Duodenal mucosa (tissue), 2 donors: ENCODE results near the gene SDHAF2.

Experiments
- H3K27ac ChIP-seq: one replicate; pipeline ENCODE4 v1.7.0; 2013; ENCODE audit warnings: low read depth, low read length
- H3K27me3 ChIP-seq, 2 donors: one replicate each; pipeline ENCODE4 v1.7.0; 2013; ENCODE audit warnings: low read length in 2 of 2, control low read depth in 1 of 2; ENCODE audit not compliant: insufficient read depth in 2 of 2, control insufficient read depth in 1 of 2
- H3K36me3 ChIP-seq, 2 donors: one replicate each; pipeline ENCODE4 v1.7.0; 2013; ENCODE audit warnings: low read length in 2 of 2, control low read depth in 1 of 2; ENCODE audit not compliant: insufficient read depth in 2 of 2, control insufficient read depth in 1 of 2
- H3K4me1 ChIP-seq, 2 donors: one replicate each; pipeline ENCODE4 v1.7.0; 2013; ENCODE audit warnings: low read length in 2 of 2, control low read depth in 1 of 2; ENCODE audit not compliant: insufficient read depth in 2 of 2, control insufficient read depth in 1 of 2
- H3K4me3 ChIP-seq, 2 donors: one replicate each; pipeline ENCODE4 v1.7.0; 2013; ENCODE audit warnings: low read length in 2 of 2, low read depth in 1 of 2
- H3K9ac ChIP-seq, 2 donors: one replicate each; pipeline ENCODE4 v1.7.0; 2013; ENCODE audit warnings: low read length in 2 of 2, low read depth in 1 of 2
- H3K9me3 ChIP-seq, 2 donors: one replicate each; pipeline ENCODE4 v1.7.0; 2013; ENCODE audit warnings: low read length in 2 of 2, control low read depth in 1 of 2; ENCODE audit not compliant: control insufficient read depth in 1 of 2

SDHAF2 gene

GRCh38 chr11:61481806-61482205 lies 51.9 kb downstream of the SDHAF2 start:
- Histone ChIP-seq H3K27ac (no peak overlapping the region), H3K4me3 (no peak overlapping the region), H3K9ac (no peak overlapping the region), H3K27me3 (peaks cover 6 to 12% of the 10 kb centered on the region in 2 donors), H3K4me1 (no peaks in the 10 kb centered on the region), H3K9me3 (no peaks in the 10 kb centered on the region), H3K36me3 (no peaks in the 10 kb centered on the region)

- H3K27ac ChIP-seq: no peak overlapping the region
- no peaks in the 10 kb centered on the region for H3K4me1 ChIP-seq
Measured at GRCh38 chr11:61482513-61482912, 52.6 kb downstream of the SDHAF2 start.

GRCh38 chr11:61484541-61484940 lies 54.6 kb downstream of the SDHAF2 start:
- H3K4me3 ChIP-seq: no peak overlapping the region
- H3K4me1 ChIP-seq: peaks cover 9 to 11% of the 10 kb centered on the region in 2 donors
- no peaks in the 10 kb centered on the region for H3K36me3 ChIP-seq
- no peaks in the 10 kb centered on the region for H3K9me3 ChIP-seq
- peaks cover 0 to 3% of the 10 kb centered on the region in 2 donors for H3K27me3 ChIP-seq
- H3K27ac ChIP-seq: no peak overlapping the region
- no peak overlapping the region for H3K9ac ChIP-seq

More at GRCh38 chr11:61482513-61482912, 52.6 kb downstream of the SDHAF2 start:
- Histone ChIP-seq H3K9me3 (no peaks in the 10 kb centered on the region), H3K36me3 (no peaks in the 10 kb centered on the region), H3K4me3 (no peak overlapping the region), H3K27me3 (peaks cover 6 to 12% of the 10 kb centered on the region in 2 donors), H3K9ac (no peak overlapping the region)

GRCh38 chr11:61485080-61485479 lies 55.2 kb downstream of the SDHAF2 start:
- Histone ChIP-seq H3K4me1 (peaks cover 14 to 17% of the 10 kb centered on the region in 2 donors), H3K4me3 (no peak overlapping the region), H3K27me3 (peaks cover 0 to 3% of the 10 kb centered on the region in 2 donors), H3K36me3 (no peaks in the 10 kb centered on the region), H3K9ac (no peak overlapping the region), H3K27ac (no peak overlapping the region), H3K9me3 (no peaks in the 10 kb centered on the region)

- H3K27me3 ChIP-seq: peaks cover 0 to 3% of the 10 kb centered on the region in 2 donors
- H3K4me1 ChIP-seq: peaks cover 21 to 23% of the 10 kb centered on the region in 2 donors
- no peak overlapping the region for H3K4me3 ChIP-seq
- no peaks in the 10 kb centered on the region for H3K36me3 ChIP-seq
- H3K9me3 ChIP-seq: no peaks in the 10 kb centered on the region
- no peak overlapping the region for H3K9ac ChIP-seq
- H3K27ac ChIP-seq: no peak overlapping the region
Measured at GRCh38 chr11:61486011-61486620, 56.2 kb downstream of the SDHAF2 start.

GRCh38 chr11:61486779-61487178 lies 56.9 kb downstream of the SDHAF2 start:
- H3K27ac ChIP-seq: no peak overlapping the region
- H3K4me1 ChIP-seq: peaks cover 21 to 23% of the 10 kb centered on the region in 2 donors
- H3K36me3 ChIP-seq: no peaks in the 10 kb centered on the region
- H3K9me3 ChIP-seq: no peaks in the 10 kb centered on the region
- H3K27me3 ChIP-seq: peaks cover 0 to 2% of the 10 kb centered on the region in 2 donors
- no peak overlapping the region for H3K4me3 ChIP-seq
- no peak overlapping the region for H3K9ac ChIP-seq

- Histone ChIP-seq H3K9me3 (no peaks in the 10 kb centered on the region), H3K27ac (no peak overlapping the region), H3K4me1 (peaks cover 21 to 23% of the 10 kb centered on the region in 2 donors)
Measured at GRCh38 chr11:61487342-61488025, 57.6 kb downstream of the SDHAF2 start.

GRCh38 chr11:61488651-61489291 lies 58.8 kb downstream of the SDHAF2 start:
- H3K9ac ChIP-seq: peak overlapping the region; percentile 41 to 44
- H3K36me3 ChIP-seq: no peaks in the 10 kb centered on the region
- H3K27ac ChIP-seq: no peak overlapping the region
- no peaks in the 10 kb centered on the region for H3K9me3 ChIP-seq
- H3K4me3 ChIP-seq: peak overlapping the region; percentile 52 to 55
- H3K27me3 ChIP-seq: no peaks in the 10 kb centered on the region
- H3K4me1 ChIP-seq: peaks cover 21 to 23% of the 10 kb centered on the region in 2 donors

More at GRCh38 chr11:61487342-61488025, 57.6 kb downstream of the SDHAF2 start:
- no peaks in the 10 kb centered on the region for H3K27me3 ChIP-seq
- H3K9ac ChIP-seq: no peak overlapping the region
- no peaks in the 10 kb centered on the region for H3K36me3 ChIP-seq
- no peak overlapping the region for H3K4me3 ChIP-seq

- no peaks in the 10 kb centered on the region for H3K9me3 ChIP-seq
- H3K27me3 ChIP-seq: no peaks in the 10 kb centered on the region
- H3K27ac ChIP-seq: no peak overlapping the region
- H3K4me1 ChIP-seq: peaks cover 21 to 23% of the 10 kb centered on the region in 2 donors
- no peaks in the 10 kb centered on the region for H3K36me3 ChIP-seq
- H3K9ac ChIP-seq: no peak overlapping the region
- H3K4me3 ChIP-seq: peak overlapping the region in 1 of 2 donors; percentile 55
Measured at GRCh38 chr11:61489833-61490721, 60.2 kb downstream of the SDHAF2 start.
